BJ (cell line): ENCODE measurements around the gene TRMT11. TPM values are rescaled to one million over a fixed set of nuclear protein-coding genes. Genes with fewer than 3 reads are reported as not detected.

Experiments
- CTCF ChIA-PET: fragments of 350-600 bp; formaldehyde crosslinking; extraction: SDS; loops from one replicate; lab custom pipeline; 2021; ENCODE audit warnings: antibody characterized with exemption, inconsistent platforms; lab: Yijun Ruan, JAX
- POLR2A ChIA-PET: fragments of 300-600 bp; sonication (Branson Sonifier 250); formaldehyde crosslinking; extraction: SDS; loops from one replicate; lab custom pipeline; 2021; ENCODE audit warnings: antibody characterized with exemption; lab: Charles Lee
- DNase-seq: peaks from one replicate; pipeline ENCODE4 v3.0.0-alpha.2; 2011; ENCODE audit warnings: low read depth
- H3K27me3 ChIP-seq: 2 replicates; pipeline ENCODE4 v1.6.0; 2011; ENCODE audit warnings: low read length; ENCODE audit not compliant: control insufficient read depth, insufficient read depth
- H3K36me3 ChIP-seq: 2 replicates; pipeline ENCODE4 v1.5.1; 2011; ENCODE audit warnings: low read length; ENCODE audit not compliant: control insufficient read depth, insufficient read depth
- H3K4me3 ChIP-seq: 2 replicates; pipeline ENCODE4 v1.5.1; 2011; ENCODE audit warnings: low read depth, mild to moderate bottlenecking, control low read depth, low read length
- polyA plus RNA-seq: library from polyadenylated mRNA; depleted of rRNA; stranded (reverse); fragments of >200 nt; gene quantifications from 2 replicates; pipeline ENCODE4 v1.2.3, GENCODE V29; 2011
- TF ChIP-seq, protein P1 (sequence below): IDR thresholded peaks from 2 replicates; pipeline ENCODE4 v1.5.1; 2011; ENCODE audit warnings: low read depth, mild to moderate bottlenecking, control low read depth, inconsistent platforms, low read length, moderate library complexity; ENCODE audit not compliant: insufficient read depth

The TRMT11 gene
- polyA plus RNA-seq, 1 experiment = 10.1 TPM

DNA sequence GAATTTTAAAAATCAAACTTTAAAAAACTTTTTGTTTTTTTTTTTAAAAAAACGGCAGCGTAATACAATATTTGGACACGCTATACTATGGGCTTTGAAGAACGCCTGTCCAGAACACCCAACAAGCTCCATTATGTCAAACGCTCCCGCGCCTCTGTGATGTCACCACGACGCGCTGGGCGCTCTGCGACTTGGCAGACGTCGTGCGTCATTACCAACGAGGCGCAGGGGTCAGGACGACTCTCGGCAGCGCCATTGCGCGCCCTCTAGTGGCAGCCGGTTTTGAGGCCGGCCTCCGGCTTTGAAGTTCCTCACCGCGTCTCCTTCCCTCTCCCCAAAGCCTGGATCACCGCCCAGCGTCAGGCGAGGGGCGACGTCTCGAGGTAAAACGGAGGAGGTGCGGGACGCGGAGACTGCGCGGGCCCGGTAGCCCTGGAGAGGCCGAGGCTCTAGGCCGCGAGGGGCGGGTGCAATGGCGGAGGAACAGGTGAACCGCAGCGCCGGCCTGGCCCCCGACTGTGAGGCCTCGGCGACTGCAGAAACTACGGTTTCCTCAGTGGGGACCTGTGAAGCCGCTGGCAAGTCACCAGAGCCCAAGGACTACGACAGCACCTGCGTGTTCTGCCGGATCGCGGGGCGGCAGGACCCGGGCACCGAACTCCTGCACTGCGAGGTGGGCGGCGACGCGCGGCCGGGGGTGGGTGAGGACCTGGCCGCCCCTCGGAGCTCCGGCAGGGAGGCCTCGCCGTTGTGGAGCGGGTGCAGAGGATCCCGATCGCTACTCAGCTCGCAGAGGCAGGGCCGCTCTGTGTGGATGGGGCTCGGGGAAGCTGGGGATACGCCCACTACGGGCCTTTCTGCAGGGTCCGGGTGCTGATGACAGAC is 29.6 kb upstream of the TRMT11 start, which contains the start of gene HINT3:
Gene HINT3, plus strand, starts transcription at position 265 of the 885 bp plus-strand sequence. Its CDS starts 208 bp downstream, at position 473.
- Histone ChIP-seq H3K27me3 (no peaks in the 10 kb centered on the region), H3K36me3 (peaks cover 2% of the 10 kb centered on the region), H3K4me3 (peak within 1 kb of the TSS; percentile 93)
- TF ChIP-seq, protein P1, sequence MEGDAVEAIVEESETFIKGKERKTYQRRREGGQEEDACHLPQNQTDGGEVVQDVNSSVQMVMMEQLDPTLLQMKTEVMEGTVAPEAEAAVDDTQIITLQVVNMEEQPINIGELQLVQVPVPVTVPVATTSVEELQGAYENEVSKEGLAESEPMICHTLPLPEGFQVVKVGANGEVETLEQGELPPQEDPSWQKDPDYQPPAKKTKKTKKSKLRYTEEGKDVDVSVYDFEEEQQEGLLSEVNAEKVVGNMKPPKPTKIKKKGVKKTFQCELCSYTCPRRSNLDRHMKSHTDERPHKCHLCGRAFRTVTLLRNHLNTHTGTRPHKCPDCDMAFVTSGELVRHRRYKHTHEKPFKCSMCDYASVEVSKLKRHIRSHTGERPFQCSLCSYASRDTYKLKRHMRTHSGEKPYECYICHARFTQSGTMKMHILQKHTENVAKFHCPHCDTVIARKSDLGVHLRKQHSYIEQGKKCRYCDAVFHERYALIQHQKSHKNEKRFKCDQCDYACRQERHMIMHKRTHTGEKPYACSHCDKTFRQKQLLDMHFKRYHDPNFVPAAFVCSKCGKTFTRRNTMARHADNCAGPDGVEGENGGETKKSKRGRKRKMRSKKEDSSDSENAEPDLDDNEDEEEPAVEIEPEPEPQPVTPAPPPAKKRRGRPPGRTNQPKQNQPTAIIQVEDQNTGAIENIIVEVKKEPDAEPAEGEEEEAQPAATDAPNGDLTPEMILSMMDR = peak; percentile 96
- CTCF ChIA-PET = interaction anchor here (0.5 to 4.1 kb wide), 33 partner anchors 8 to 647 kb away, joined by 3 to 30 read pairs (median 5); partner anchors contain the start of gene NCOA7
- POLR2A ChIA-PET = interaction anchor here (0.5 to 0.6 kb wide), 2 partner anchors 32 to 728 kb away, joined by 3 to 4 read pairs; no protein-coding TSS in a partner anchor
- peak; percentile 66 for DNase-seq

DNA sequence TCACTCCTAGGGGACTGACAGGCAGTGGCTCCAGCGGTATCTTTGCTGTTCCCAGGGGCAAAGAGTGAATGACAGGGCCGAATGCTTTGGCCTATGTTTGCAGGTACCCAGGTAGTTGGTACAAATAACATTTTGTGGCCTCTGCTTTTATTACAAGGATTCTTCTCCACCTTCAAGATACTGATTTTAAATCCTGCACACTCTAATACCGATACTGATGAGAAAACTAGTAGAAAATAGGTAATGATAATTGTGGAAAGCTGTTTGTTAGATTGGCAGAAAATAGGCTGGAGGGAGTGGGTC is 29.0 kb upstream of the TRMT11 start:
- ChIA-PET POLR2A (no interaction called here), CTCF (interaction anchor here (0.7 to 4.1 kb wide), 21 partner anchors 8 to 647 kb away, joined by 3 to 30 read pairs (median 6); partner anchors contain the start of gene NCOA7)
- DNase-seq = no peak
- H3K4me3 ChIP-seq = peak overlapping the region; percentile 93
- H3K36me3 ChIP-seq = peaks cover 2% of the 10 kb centered on the region
- H3K27me3 ChIP-seq = no peaks in the 10 kb centered on the region
- TF ChIP-seq, protein P1 = no peak

DNA sequence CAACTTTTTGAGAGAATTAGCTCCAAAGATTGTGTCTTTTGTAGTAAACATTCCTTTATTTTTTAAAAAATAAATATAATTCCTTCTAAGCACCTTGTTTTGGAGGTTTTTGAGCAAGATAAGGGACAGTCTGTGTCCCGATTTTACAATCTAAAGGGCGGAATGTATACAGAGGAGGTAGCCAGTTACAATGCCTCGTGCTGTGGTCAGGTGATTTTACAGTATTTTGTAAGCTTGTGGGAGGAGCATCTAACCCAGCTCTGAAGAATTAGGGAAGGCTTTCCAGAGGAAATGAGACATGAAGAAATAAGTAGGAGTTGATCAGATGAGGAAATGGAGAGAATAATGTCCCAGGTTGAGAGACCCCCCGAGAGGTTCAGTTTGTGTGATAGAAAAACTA is 28.5 kb upstream of the TRMT11 start:
- Histone ChIP-seq H3K4me3 (peak overlapping the region; percentile 93), H3K36me3 (peaks cover 2% of the 10 kb centered on the region), H3K27me3 (no peaks in the 10 kb centered on the region)
- POLR2A ChIA-PET = interaction anchor here (0.5 to 1.5 kb wide), 3 partner anchors 27 to 167 kb away, joined by 4 to 11 read pairs (median 6); partner anchors contain the start of gene NCOA7
- TF ChIP-seq, protein P1 = no peak
- no peak for DNase-seq
- CTCF ChIA-PET = interaction anchor here (0.9 to 4.1 kb wide), 14 partner anchors 10 to 648 kb away, joined by 3 to 30 read pairs (median 6); partner anchors contain the start of gene NCOA7

DNA sequence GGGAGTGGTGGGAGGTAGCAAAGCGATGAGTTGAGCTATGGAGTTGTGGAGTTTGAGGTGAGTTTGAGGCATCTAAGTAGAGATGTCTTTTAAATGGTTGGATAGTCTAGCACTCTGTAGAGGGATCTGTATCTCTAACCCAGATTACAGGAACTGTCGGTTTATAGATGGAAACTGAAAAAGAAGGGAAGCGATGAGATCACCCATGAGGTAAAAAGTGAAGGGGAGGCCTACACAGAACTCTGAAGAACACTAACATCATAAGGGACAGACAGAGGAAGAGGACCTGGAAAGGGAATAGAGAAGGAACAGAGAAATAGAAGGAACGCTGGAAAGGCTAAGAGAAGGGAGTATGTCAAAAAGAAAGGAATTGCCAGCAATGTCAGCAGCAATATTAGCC is 27.3 kb upstream of the TRMT11 start:
- no peak overlapping the region for H3K4me3 ChIP-seq
- no peak for DNase-seq
- ChIA-PET POLR2A (interaction anchor here (1.5 kb wide), 1 partner anchor 168 kb away, joined by 4 read pairs; the partner anchor contains the start of gene NCOA7), CTCF (interaction anchor here (1.6 to 2.1 kb wide), 2 partner anchors 92 to 171 kb away, joined by 4 to 6 read pairs; no protein-coding TSS in a partner anchor)
- no peaks in the 10 kb centered on the region for H3K27me3 ChIP-seq
- H3K36me3 ChIP-seq = peaks cover 2% of the 10 kb centered on the region
- TF ChIP-seq, protein P1 = no peak

GRCh38 chr6:125961117-125961516 is 25.2 kb upstream of the TRMT11 start:
- no peaks in the 10 kb centered on the region for H3K27me3 ChIP-seq
- H3K36me3 ChIP-seq = peaks cover 2% of the 10 kb centered on the region
- DNase-seq = no peak
- ChIA-PET CTCF (interaction anchor here (1.0 to 1.2 kb wide), 2 partner anchors 13 to 170 kb away, joined by 4 to 6 read pairs; no protein-coding TSS in a partner anchor), POLR2A (no interaction called here)
- no peak overlapping the region for H3K4me3 ChIP-seq
- TF ChIP-seq, protein P1 = no peak
